Medulla oblongata (tissue), 1 donor: Measurements from ENCODE around the gene MAFG.
"Not testable (repeated sequence)": the region's sequence is repeated elsewhere in the genome, so short reads cannot be mapped to it uniquely, and the experiment has no call there.

Experiments
- DNase-seq: peaks from one replicate; pipeline ENCODE4 v3.0.0-alpha.2; 2015; ENCODE audit errors: extremely low spot score

Gene MAFG

GRCh38 chr17:81958633-81959342 lies 31.3 kb upstream of the MAFG start:
- DNase-seq: no peak

GRCh38 chr17:81957691-81958432 lies 30.3 kb upstream of the MAFG start:
- DNase-seq: no peak

DNA sequence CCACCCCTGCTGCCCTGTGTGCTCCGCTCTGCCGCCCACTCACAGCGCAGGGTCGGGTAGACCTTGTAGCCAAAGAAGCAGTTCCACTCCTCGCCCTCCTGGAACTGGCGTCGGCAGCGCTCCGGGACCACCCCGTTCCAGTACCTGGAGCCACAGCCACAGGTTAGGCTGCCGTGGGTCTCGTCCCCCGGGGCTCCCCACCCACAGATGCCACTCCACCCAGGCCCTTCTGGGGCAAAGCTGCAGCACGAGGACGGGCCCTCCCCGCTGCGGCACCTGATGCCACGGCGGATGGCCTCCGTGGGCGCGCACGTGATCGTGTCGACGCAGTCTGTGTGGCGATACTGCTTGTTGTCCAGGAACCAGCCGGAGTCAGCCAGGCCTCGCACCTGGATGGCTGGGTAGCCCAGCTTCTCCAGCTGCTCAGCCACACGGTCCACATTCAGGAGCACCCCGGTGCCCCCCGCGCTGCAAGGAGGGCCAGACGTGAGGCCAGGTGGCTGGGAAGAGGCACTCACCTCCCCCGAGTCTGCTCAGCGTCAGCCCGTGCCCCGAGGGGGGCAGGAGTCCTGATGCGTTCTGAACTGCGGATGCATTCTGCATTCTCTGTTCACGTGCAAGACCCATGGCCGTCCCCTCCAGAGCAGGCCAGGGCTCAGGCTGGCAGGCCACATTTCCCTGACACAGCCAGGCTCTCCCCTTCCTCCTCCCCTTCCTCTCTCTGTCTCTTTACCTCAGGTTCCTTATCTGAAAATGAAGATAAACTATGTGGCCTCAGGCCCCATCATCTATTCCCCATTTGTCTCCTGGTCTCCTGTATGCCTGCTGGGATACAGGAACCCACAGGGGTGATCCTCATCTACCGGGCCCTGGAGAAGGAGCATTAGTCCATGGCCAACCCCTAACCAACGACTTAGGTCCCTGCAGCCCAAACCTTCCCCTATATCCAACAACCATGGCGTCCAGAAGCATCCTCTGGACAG lies 29.4 kb upstream of the MAFG start:
- DNase-seq: no peak

- no peak for DNase-seq
Observed at GRCh38 chr17:81955756-81956544, 28.4 kb upstream of the MAFG start.

- no peak for DNase-seq
Observed at GRCh38 chr17:81955058-81955681, 27.6 kb upstream of the MAFG start.

DNA sequence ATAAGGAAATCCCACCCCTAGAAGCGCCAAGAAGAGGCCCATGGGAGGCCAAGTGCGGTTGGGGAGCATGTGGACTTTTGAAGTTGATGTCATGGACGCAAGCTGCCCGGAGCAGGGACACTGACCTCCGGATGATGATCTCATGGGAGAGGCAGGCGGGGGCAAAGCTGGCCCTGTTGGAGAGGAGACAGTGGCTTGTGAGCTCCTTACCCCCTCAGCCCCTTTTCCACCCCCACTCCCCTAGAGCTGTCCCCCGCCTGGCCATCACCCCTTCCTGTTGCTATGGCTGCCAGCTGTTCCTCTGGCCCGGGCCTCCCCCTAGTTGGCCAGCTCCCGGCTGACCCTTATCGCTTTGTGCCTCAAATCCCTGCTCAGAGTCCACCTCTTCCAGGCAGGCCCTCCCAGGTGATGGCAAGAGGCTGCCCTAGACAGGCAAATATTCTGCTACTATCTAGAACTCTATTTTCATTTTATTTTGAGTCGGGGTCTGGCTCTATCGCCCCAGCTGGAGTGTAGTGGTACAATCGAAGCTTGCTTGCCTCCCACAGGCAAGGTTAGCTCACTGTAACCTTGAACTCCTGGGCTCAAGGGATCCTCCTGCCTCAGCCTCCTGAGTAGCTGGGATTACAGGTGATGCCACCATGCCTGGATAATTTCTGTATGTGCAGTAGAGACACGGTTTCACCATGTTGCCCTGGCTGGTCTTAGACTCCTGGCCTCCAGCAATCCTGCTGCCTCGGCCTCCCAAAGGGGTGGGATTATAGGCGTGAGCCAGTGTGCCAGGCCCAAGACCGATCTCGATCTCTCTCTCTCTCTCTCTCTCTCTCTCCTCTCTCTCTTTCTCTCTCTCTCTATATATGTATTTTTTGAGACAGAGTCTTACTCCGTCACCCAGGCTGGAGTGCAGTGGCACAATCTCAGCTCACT lies 26.9 kb upstream of the MAFG start:
- DNase-seq: no peak

- DNase-seq: not testable (repeated sequence)
Observed at GRCh38 chr17:81953443-81953842, 25.9 kb upstream of the MAFG start.

DNA sequence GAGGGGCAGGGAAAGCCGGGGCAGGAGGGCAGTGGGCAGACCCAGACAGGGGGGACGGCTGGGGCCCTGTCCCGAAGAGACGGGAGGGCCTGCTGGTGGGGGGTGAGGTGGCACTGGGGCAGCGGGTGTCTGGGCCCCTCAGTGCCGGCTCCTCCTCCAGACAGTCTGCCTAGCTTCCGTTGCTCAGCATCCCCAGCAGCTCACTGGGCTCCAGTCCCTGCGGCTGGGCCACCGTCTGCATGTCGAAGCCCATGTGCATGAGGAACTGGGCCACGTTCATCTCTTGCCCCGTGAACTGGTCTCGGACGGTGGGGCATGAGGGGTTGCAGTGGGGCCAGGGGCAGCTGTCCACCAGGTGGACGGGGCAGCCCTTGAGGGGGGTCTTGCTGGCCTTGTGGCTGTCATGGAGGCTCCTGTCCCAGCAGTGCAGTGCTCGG lies 25.3 kb upstream of the MAFG start:
- DNase-seq: no peak

DNA sequence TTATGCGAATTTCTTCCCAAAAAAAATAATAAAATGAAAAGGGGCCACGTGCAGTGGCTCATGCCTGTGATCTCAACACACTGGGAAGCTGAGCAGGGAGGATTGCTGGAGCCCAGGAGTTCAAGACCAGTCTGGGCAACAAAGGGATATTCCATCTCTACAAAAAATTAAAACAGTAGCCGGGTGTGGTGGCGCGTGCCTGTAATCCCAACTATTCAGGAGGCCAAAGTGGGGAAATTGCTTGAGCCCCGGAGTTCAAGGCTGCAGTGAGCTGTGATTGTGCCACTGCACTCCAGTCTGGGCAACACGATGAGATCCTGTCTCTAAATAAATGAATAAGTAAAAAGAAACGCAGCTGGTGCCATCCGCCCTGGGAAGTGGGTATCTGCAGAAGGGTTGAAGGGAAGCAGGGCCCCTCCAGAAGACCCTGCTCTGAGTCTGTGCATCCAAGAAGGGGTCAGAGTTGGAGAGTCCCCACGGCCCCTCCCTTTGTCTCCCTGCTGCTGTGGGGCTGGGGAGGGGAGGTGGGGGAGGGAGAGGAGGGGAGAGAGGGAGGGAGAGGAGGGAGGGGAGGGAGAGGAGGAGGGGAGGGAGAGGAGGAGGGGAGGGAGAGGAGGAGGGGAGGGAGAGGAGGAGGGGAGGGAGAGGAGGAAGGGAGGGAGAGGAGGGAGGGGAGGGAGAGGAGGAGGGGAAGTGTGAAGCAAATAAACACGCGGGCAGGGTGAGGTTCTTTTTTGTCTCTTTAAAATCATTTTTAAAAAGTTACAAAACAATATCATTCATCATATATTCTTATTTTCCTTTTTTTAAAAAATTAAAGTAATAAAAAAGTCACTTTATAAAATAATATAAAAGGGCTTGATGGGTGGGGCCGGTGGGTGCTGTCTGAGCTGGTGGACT lies 24.5 kb upstream of the MAFG start:
- DNase-seq: no peak

DNA sequence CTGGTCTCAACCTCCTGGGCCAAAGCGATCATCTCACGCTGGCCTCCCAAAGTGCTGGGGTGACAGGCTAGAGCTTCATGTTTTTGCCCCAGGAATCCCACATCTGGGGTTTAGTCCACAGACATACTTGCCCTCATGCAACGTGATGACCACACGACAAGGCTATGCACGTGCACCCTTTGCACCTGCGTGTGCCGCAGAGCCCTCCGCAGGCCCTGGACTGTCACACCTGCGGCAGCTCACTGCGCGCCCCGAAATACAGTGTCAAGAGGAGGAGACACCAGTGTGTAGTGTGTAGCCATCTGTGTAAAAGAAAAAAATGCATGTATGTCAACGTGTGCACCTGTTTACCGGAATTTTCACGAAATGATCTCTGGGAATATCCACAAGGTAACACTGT lies 23.0 kb upstream of the MAFG start:
- no peak for DNase-seq

DNA sequence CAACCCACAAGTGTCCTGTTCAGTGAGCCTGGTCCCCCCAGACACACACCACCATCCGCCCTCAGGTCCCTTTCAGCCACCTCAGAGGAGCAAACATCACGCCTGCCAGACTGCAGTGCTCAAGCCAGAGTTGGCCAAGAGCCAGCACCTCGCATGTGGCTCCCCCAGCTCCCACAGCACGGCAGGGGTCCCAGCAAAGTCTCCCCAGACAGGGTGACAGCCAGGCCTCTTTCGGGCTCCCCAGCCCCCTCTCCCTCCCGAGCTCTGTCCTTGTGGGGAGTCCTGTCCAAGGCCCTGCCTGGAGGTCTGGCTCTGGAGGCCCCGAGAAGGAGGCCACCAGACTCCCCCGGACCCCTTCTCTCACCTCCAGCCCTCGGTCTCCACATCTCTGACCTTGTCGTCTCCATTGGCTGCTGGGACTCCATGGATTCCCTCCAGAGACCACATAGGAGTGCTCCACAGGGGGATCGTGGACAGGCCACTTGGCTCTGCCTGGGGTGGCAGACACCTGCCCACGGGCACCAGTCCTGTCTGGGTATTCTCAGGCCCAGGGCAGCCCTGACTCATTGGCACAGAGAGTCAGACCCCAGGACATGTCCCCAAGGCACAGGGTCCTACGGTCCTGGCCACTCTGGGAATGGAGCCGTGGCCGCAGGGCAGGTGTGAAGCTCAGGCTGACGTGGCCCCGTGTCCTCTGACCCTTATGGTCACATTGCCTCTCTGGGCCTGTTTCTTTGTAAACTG lies 21.3 kb upstream of the MAFG start:
- DNase-seq: no peak

DNA sequence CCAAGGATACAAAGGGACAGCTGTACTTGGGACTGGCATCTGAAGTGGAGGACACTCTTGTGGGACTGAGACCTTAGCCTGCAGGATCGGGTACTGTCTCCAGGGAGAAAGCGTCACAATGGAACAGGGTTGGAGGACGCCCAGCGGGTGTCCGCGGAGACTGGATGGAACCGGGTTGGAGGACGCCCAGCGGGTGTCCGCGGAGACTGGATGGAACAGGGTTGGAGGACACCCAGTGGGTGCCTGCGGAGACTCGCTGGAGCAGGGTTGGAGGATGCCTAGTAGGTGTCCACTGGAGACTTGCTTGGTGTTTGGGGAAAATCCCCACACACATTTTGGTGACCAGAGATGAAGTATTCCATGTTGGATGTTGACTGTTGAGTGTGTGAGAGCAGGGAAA lies 19.7 kb upstream of the MAFG start, which contains the start of gene MYADML2:
Gene MYADML2, minus strand, starts transcription at position 45 of the 400 bp plus-strand sequence. CDS start 5,492 bp downstream, outside the sequence.
- no peak for DNase-seq

DNA sequence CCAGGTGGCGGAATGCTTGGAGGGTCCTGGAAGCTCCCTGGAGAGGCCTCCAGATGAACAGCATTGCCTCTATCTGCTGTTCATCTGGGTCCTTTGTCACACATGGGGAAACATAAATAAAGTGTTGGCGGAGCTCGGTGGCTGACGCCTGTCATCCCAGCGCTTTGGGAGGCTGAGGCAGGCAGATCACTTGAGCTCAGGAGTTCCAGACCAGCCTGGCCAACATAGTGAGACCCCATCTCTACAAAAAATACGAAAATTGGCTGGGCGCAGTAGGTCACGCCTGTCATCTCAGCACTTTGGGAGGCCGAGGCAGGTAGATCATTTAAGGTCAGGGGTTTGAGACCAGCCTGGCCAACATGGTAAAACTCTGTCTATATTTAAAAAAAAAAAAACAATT lies 17.3 kb upstream of the MAFG start:
- no peak for DNase-seq

DNA sequence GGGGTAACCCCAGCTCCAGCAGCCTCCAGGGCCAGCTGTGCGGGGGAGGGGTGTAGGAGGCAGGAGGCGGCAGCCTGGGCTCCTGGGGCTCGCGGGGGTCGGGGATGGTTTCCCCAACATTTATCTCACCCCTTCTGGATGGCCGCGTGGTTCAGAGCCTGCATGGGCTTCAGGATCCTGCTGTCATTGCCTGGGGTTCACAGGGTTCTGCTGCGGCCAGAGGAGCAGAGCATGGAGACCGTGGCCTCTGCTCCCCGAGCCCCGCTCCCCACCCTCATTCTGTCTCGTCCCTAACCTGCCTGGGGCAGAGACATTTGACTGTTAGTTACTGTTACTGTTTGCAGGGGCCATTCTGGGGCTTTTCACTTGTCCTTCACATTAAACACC lies 14.6 kb upstream of the MAFG start:
- DNase-seq: no peak

DNA sequence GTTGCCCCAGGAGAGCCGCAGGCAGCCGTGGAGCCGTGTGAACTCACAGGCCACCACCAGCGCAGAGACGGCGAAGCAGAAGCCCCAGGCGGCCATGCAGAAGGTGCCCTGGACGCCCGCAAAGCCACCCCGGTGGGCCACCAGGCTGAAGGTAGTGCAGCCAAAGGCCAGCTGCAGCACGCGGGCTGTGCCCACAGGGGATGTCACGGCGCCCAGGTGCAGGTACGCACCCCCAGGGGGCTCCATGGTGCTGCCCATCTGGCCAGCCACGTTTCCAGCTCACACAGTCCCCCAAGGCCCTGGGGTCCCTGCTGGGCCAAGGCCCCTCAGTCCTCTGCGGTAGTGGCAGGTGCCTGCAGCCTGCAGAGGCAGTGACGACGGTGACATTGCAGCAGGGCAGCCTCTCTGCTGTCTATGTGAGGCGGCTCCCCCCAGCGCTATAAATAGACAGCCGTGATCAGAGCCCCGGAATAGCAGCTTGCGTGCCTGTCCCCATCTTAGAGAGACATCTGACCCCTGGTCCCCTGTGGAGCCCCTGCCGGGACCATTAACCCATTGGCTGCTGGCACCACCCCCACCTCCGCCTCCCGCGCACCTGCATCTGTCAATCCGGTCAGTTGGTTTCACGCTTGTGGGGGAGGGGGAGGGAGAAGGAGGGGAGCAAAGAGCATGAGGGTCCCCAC lies 14.1 kb upstream of the MAFG start:
- DNase-seq: no peak

DNA sequence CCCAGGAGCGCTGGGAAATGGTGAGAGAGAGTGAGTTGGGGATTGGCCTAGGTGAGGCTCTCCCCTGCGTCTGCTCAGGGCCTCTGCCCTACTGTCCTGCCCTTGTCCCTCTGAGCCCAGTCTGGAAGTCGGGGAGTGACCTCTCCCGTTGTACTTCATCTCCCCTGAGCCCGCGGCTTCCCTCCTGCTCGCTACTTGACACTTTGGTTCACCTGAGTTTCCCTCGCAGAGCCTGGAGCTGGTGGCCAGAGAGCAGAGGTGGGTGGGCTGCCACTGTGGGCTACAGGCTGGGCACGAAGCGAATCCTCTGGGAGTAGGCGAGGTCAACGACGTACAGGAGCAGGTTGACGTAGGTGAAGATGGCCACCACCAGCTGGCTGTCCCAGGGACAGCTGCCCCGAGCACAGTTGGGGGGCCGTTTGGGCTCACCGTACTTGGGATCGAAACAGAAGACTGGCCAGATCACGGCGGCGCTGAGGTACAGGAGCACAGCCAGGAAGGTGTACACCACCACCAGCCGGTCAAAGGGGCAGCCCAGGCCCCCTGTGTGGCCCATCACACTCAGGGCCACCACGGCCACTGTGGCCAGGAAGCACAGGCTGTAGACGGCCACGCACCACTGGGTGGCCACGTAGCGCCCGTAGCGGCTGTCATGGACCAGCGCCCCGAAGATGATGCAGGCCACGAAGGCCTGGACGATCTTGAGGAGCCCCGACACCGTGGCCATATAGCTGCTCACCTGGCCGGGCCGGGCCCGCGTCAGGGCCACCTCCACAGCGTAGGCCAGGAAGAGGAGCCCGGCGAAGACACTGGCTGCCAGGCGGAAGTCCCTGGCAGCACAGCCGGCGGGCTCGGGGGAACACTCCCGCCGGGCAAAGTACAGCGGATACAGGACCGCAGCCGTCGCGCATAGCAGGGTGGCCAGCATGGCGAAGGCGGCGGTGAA lies 13.3 kb upstream of the MAFG start:
- no peak for DNase-seq
